ENCODE results near the gene CDC42BPB. TPM values are rescaled to one million over a fixed set of nuclear protein-coding genes. Genes with fewer than 3 reads are reported as not detected.

Gene CDC42BPB
- total RNA-seq, 2 donors from 2014 or later = 68.0 to 83.4 TPM

DNA sequence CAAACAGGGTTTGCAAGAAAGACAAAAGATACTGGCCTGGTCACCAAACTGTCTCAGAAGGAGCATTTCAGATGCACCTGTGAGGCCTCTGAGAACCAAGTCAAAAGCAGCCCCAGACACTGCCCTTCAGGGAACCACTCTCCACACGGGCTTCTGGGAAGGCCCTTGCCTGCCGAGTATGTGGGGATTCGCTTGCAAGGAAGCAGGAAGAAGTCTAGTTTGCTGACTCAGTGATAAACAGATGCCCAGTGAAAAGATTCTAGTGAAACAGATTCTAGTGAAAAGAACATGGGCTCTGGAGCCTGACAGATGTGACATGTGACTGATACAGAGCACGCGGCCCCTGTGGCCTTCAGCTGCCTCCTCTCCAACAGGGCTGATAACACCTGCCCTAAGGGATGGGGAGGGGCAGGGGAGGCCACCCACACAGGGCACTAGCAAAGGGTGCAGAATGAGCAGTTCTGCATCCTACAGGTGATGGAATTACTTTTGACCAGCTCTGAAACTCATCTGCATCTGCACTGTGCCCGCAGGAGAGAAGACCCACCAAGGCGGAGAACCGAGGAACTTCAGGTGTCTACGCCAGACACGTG lies 115.8 kb downstream of the CDC42BPB start:
- Histone ChIP-seq H3K27me3 (no peaks in the 10 kb centered on the region), H3K36me3 (peaks cover 90% of the 10 kb centered on the region), H3K9me3 (no peaks in the 10 kb centered on the region), H3K4me3 (no peak overlapping the region), H3K4me1 (peaks cover 0 to 13% of the 10 kb centered on the region in 2 donors), H3K27ac (no peak overlapping the region)
- TF ChIP-seq, protein P1, sequence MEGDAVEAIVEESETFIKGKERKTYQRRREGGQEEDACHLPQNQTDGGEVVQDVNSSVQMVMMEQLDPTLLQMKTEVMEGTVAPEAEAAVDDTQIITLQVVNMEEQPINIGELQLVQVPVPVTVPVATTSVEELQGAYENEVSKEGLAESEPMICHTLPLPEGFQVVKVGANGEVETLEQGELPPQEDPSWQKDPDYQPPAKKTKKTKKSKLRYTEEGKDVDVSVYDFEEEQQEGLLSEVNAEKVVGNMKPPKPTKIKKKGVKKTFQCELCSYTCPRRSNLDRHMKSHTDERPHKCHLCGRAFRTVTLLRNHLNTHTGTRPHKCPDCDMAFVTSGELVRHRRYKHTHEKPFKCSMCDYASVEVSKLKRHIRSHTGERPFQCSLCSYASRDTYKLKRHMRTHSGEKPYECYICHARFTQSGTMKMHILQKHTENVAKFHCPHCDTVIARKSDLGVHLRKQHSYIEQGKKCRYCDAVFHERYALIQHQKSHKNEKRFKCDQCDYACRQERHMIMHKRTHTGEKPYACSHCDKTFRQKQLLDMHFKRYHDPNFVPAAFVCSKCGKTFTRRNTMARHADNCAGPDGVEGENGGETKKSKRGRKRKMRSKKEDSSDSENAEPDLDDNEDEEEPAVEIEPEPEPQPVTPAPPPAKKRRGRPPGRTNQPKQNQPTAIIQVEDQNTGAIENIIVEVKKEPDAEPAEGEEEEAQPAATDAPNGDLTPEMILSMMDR (IDR thresholded peaks at IDR 0.05) = no peak
- DNase-seq (ENCODE audit: low spot score) = no peak

DNA sequence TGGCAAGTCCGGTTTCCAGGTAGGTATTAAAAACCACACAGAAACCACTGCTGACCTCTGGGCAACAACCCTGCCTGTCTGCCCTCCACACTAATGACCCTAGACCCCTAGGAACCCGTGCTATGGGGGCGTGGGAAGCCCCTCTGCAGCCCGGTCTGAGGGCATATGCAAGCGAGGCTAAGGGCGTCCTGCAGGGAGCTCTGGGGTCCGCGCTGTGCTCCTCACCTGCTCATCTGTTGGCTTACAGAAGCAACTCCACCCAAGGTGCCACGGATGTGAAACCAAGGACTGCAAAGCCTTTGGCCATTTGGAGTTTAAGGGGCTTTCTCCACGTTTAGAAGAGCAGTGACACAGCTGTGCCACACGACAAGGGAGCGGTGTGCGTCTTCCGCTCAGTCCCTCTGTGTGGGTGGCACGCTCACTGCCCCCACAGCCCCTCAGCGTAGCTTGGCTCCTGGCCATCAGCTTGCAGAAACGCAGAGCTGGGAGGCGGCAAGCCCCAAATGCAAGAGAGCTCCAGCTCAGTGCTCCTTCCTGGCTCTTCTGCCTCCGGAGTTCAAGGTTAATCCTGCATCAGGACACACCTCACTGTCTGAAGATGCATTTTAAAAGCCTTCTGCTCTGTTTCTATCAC lies 116.5 kb downstream of the CDC42BPB start:
- no peak overlapping the region for H3K4me3 ChIP-seq

DNA sequence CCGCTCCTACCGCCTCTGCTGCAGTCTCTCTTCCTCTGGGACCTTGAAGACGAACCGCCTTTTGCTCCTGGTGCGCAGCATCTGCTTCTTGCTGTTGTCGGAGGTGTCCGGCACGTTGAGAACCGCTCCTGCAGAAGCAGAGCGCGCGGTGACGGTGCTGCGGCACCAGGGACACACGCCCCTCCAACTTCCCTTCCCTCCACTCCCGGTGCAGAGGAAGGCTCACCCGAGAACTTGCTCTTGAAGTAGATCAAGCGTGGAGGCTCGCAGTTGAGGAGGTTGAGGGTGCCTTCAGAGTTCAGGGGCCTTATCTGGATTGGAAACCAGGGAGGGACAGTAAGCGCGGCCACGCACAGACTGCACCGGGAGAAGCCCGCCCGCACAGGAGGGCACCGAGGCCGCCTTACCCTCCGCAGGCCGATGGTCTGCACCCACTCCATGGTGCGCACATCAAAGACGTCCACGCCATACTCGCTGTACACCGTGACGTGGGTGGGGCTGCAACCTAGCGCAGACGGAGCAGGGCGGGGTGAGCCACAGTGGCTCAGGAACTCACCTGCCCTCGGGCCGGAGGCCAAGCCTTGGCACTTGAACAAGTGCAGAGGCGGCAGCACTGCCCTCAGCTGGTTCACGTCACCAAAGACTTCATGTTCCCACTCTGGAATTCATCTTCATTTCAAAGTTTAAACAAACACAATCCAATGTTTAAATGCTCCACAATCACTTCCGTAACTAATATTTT lies 117.4 kb downstream of the CDC42BPB start:
- TF ChIP-seq, protein P1 (IDR thresholded peaks at IDR 0.05) = no peak
- DNase-seq (ENCODE audit: low spot score) = no peak
- H3K36me3 ChIP-seq = peaks cover 75% of the 10 kb centered on the region

More for the DNA sequence above, 116.5 kb downstream of the CDC42BPB start:
- no peak overlapping the region for H3K27ac ChIP-seq
- no peaks in the 10 kb centered on the region for H3K27me3 ChIP-seq
- TF ChIP-seq, protein P1 (IDR thresholded peaks at IDR 0.05) = no peak
- no peak for DNase-seq (ENCODE audit: low spot score)
- H3K36me3 ChIP-seq = peaks cover 83% of the 10 kb centered on the region
- peaks cover 0 to 13% of the 10 kb centered on the region in 2 donors for H3K4me1 ChIP-seq
- H3K9me3 ChIP-seq = no peaks in the 10 kb centered on the region

DNA sequence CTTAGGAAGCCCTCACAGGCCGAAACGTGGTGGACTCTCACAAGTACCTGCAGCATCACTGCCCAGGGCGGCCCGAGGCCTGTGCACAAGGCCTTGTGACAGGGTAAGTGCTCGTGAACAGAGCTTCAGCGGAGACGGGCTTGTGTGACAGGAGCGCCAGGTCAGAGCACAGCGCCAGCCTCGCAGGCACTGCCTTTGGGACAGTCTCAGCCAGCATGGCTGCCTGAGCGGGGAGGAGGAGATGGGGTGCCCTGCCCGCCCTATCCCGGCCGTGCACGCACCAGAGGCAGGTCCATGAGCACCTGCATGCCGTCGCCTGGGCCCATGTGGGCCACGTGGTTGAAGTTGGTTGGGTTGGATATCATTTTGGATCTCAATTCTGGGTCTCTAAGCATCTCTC lies 118.0 kb downstream of the CDC42BPB start:
- no peaks in the 10 kb centered on the region for H3K27me3 ChIP-seq
- no peak for DNase-seq (ENCODE audit: low spot score)
- TF ChIP-seq, protein P1 (IDR thresholded peaks at IDR 0.05) = no peak

More for the DNA sequence above, 117.4 kb downstream of the CDC42BPB start:
- peaks cover 0 to 13% of the 10 kb centered on the region in 2 donors for H3K4me1 ChIP-seq
- no peaks in the 10 kb centered on the region for H3K27me3 ChIP-seq
- H3K4me3 ChIP-seq = no peak overlapping the region
- H3K9me3 ChIP-seq = no peaks in the 10 kb centered on the region
- no peak overlapping the region for H3K27ac ChIP-seq

DNA sequence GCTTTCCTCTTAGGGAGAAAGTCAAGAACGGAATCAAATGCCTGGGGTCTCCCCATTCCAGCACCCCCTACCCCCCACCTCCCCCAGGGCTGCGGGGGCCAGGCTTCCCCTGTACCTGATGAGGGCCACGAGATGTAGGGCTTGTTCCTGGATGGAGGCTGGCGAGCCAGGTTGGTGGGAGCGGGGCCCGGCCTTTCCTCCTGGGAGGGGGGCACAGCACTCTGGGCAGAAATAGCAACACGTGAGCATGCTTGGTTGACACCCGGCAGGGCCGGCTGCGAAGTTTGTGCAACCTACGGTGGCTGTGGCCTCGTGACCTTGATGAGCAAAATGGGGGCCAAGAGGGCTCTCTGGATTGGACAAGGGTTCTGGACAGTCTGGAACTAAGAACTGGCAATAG lies 119.2 kb downstream of the CDC42BPB start:
- Histone ChIP-seq H3K4me1 (peaks cover 0 to 13% of the 10 kb centered on the region in 2 donors), H3K9me3 (no peaks in the 10 kb centered on the region), H3K36me3 (peaks cover 64% of the 10 kb centered on the region), H3K27ac (no peak overlapping the region), H3K4me3 (no peak overlapping the region), H3K27me3 (no peaks in the 10 kb centered on the region)
- DNase-seq (ENCODE audit: low spot score) = no peak
- TF ChIP-seq, protein P1 (IDR thresholded peaks at IDR 0.05) = no peak

More for the DNA sequence above, 118.0 kb downstream of the CDC42BPB start:
- no peaks in the 10 kb centered on the region for H3K9me3 ChIP-seq
- no peak overlapping the region for H3K4me3 ChIP-seq
- peaks cover 0 to 13% of the 10 kb centered on the region in 2 donors for H3K4me1 ChIP-seq
- peaks cover 68% of the 10 kb centered on the region for H3K36me3 ChIP-seq
- H3K27ac ChIP-seq = no peak overlapping the region
